Right ventricle myocardium inferior (tissue), 1 donor: ENCODE data around the gene SPIB. TPM values are rescaled to one million over a fixed set of nuclear protein-coding genes. Genes with fewer than 3 reads are reported as not detected.
"Not testable (repeated sequence)": the region's sequence is repeated elsewhere in the genome, so short reads cannot be mapped to it uniquely, and the experiment has no call there.

Source experiments
- ATAC-seq: fragments of 200-7000 bp; cut with Tn5 transposase; one replicate; pipeline ENCODE4 v1.9.1; 2020; ENCODE audit warnings: mild to moderate bottlenecking, moderate library complexity
- DNase-seq: peaks from one replicate; pipeline ENCODE4 v3.0.0; 2021; ENCODE audit errors: missing footprints
- intact Hi-C: fragments of 100-400 bp; cut with DNase I; formaldehyde crosslinking; loops from one replicate; pipeline ENCODE4 v1.11.0; 2022
- total RNA-seq: library from RNA; stranded (reverse); fragmentation: NEBNext Ultra II Directional; extraction: Animal tissue kit (Norgen Biotek cat#: 25700); gene quantifications from one replicate; pipeline ENCODE4 v1.2.1, GENCODE V29; 2021
- donor health status: DM: no; HTN: yes; CAD: no; lungs with severe emphysema.

The SPIB gene
- total RNA-seq, 1 donor from 2014 or later = not detected

- intact Hi-C loops = no loop called here
- DNase-seq (peak; percentile 75), ATAC-seq (no peak)
Measured at GRCh38 chr19:50387176-50387867, 31.4 kb upstream of the SPIB start.

GRCh38 chr19:50387868-50388245, 30.9 kb upstream of the SPIB start:
- DNase-seq (no peak), ATAC-seq (no peak)
- intact Hi-C loops = no loop called here

GRCh38 chr19:50390295-50390694, 28.4 kb upstream of the SPIB start:
- intact Hi-C loops, ATAC-seq, DNase-seq: not testable (repeated sequence)

GRCh38 chr19:50390952-50391351, 27.8 kb upstream of the SPIB start:
- ATAC-seq, intact Hi-C loops, DNase-seq: not testable (repeated sequence)

GRCh38 chr19:50392759-50393158, 26.0 kb upstream of the SPIB start:
- ATAC-seq (no peak), DNase-seq (no peak)
- intact Hi-C loops = no loop called here

DNA sequence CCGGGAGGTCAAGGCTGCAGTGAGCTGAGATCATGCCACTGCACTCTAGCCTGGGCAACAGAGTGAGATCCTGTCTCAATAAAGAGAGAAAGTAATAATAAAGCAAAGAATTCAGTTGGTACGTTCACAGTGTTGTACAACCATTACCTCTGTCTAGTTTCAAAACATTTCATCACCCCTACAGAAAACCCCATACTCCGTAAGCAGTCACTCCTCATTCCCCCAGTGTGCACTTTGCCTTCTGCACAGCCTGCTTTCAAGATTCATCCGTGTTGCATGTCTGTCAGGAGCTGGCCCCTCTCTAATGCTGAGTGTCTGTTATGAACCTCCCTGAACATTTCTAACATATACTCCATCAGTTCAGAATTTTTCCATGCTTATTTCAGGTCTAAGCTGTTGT, 25.1 kb upstream of the SPIB start:
- intact Hi-C loops = no loop called here
- no peak for ATAC-seq

GRCh38 chr19:50394017-50394416, 24.7 kb upstream of the SPIB start:
- intact Hi-C loops = no loop called here
- no peak for ATAC-seq
- DNase-seq = no peak

More for the DNA sequence above, 25.1 kb upstream of the SPIB start:
- DNase-seq = no peak

- intact Hi-C loops = no loop called here
- ATAC-seq (no peak), DNase-seq (no peak)
Measured at GRCh38 chr19:50398675-50399367, 19.9 kb upstream of the SPIB start.

GRCh38 chr19:50399368-50399745, 19.4 kb upstream of the SPIB start:
- DNase-seq (no peak), ATAC-seq (no peak)

DNA sequence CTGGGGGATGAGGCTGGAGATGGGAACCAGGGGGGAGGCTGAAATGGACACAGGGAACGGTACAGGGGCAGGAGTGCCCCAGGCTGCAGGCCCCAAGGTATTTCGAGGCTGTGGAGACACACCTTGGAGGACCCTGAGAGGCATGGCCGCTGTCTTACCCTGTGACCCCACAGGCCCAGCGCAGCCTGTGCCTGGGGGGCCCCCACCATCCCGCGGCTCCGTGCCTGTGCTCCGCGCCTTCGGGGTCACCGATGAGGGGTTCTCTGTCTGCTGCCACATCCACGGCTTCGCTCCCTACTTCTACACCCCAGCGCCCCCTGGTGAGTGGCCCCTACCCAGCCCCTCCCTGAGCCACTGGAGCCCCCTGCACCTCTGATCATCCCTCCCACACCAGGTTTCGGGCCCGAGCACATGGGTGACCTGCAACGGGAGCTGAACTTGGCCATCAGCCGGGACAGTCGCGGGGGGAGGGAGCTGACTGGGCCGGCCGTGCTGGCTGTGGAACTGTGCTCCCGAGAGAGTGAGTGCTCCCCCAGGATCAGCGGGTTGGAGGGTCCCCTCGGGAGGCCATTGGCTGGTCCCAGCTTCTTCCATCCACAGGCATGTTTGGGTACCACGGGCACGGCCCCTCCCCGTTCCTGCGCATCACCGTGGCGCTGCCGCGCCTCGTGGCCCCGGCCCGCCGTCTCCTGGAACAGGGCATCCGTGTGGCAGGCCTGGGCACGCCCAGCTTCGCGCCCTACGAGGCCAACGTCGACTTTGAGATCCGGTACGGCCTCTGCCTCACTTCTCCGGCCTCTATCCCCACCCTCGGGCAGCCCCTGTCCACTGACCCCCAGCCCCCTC, 16.9 kb upstream of the SPIB start:
- ATAC-seq (peak; percentile 8), DNase-seq (no peak)
- intact Hi-C loops = no loop called here

More at GRCh38 chr19:50399368-50399745, 19.4 kb upstream of the SPIB start:
- intact Hi-C loops = no loop called here

GRCh38 chr19:50402544-50403301, 16.0 kb upstream of the SPIB start:
- no peak for DNase-seq
- peak; percentile 10 for ATAC-seq
- intact Hi-C loops = no loop called here

DNA sequence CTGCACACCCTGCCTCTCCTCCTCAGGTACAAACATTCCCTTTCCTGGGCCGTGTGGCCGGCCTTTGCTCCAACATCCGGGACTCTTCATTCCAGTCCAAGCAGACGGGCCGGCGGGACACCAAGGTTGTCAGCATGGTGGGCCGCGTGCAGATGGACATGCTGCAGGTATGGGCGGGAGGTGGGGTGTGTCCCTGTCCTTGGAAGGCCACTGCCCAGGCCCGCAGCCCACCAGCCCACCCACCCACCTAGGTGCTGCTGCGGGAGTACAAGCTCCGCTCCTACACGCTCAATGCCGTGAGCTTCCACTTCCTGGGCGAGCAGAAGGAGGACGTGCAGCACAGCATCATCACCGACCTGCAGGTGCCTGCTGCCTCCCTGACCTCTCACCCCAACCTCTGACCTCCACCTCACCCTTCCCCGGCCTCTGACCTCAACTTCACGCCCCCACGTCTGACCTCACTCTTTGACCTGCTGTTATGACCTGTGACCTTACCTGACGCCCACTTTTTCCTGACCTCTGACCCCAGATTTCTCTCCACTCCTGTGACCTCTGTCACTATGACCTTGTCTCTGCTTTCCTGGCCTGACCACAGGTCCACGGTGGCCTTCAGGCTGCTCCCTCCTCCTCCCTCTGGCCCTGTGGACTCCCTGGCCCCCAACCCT, 12.4 kb upstream of the SPIB start:
- ATAC-seq (no peak), DNase-seq (no peak)
- intact Hi-C loops = no loop called here

- ATAC-seq (no peak), DNase-seq (no peak)
- intact Hi-C loops = no loop called here
Measured at GRCh38 chr19:50406829-50407228, 11.9 kb upstream of the SPIB start.

DNA sequence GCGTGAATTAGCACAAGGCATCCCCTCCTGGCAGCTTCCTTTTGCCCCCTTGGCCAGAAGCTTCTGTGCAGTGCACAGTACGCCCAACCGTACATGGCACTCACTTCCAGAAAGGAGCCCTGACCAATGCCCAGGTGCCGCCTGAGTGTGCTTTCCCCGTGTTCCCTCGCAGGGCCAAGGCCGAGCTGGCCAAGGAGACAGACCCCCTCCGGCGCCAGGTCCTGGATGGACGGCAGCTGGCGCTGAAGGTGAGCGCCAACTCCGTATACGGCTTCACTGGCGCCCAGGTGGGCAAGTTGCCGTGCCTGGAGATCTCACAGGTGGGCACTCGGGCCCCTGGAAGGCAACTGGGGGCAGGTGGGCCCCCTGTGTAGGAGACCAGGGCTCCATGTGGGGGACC, 9.4 kb upstream of the SPIB start:
- no peak for DNase-seq
- ATAC-seq = no peak
- intact Hi-C loops = no loop called here

DNA sequence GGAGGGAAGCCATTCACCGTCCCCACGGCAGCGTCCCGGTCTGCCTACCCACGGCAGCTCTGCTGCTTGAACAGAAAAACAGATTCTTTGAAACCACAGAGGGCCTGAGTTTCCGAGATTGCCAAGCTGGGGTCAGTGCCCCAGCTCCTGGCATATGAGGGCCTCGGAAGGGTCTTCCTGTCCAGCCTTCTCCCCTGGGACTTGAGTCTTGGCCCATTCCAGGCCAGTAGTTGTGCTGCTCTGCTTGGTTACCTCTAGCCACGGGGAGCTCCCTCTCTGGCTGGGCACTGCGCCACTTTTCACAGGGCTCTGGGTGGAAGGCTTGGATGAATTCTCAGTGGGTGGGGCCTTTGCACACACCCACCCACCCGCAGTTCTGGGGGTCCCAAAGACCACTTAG, 8.6 kb upstream of the SPIB start:
- ATAC-seq (no peak), DNase-seq (no peak)
- intact Hi-C loops = no loop called here

DNA sequence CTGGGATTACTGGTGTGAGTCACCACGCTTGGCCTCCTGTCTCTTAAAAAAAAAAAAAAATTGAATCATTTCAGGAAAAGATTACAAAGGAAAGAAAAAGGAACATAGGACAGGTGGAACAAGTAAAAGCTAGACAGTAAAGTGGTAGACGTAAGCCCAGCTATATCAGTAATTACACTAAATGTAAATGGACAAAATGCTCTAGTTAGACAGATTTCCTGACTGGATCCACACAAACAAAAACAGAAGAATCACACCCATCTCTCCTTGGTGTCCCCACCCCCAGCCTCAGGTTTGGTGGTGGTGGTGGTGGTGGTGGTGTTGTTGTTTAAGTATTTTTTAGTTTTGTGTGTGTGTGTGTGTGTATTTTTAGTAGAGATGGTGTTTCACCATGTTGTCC, 6.3 kb upstream of the SPIB start:
- DNase-seq (no peak), ATAC-seq (no peak)
- intact Hi-C loops = no loop called here

GRCh38 chr19:50413096-50413495, 5.6 kb upstream of the SPIB start:
- no peak for DNase-seq
- intact Hi-C loops = no loop called here
- no peak for ATAC-seq

DNA sequence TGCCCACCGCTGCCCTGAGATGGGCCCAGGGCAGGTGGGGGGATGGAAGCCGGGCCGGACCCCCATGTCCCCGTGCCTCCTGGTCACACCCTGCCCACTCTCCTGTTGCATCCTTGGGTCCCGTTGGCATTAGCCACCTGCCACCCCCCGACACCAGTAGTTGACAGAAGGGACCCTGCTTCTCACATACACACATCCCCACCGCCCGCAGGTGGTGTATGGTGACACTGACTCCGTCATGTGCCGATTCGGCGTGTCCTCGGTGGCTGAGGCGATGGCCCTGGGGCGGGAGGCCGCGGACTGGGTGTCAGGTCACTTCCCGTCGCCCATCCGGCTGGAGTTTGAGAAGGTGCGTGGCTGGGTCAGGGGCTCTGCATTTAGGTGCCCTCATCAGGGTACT, 5.2 kb upstream of the SPIB start:
- intact Hi-C loops = no loop called here
- ATAC-seq = no peak
- no peak for DNase-seq
